ENCODE measurements around the gene POLD2.

POLD2 gene

DNA sequence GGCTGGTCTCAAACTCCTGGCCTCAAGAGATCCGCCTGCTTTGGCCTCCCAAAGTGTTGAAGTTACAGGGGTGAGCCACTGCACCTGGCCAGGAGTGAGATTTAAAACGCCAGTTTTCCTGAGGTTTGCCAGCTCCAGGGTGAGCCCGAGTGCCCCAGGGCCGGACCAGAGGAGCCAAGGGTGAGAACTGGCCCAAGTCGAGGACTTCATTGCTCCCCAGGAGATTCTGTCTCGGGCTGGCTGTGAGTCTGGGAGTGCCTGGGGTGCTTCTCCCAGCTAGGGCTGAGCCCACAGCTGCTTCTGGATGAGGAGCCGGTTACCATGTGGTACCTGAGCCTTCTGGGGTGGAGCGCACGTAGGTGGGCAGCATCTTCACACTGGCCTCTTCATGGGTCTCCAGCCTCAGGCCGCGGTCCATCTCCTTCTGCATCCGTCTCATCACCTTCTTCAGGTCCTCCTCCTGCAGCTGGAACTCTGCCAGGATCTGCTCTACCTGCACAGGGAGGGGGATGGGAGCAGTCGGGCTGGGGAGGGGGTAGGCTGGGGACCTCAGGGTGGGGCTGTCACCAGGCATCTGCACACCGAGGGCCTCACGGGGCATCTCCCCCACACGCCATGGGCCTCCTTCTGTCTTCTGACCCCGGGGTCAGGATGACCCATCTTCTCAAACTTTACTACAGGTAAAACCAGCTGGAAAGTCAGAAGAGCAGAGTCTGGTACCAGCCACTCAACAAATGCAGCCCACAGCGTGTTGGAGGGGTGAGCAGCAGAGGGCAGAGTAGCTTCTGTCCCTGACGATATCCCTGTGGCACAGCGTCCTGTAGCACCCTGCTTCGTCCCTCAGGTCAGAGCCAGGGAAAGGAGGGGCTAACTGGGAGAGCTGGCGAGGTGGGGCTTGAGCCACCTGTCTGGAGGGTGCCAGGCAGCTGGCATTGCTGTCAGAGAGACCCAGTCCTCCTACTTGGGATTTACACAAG lies 29.9 kb upstream of the POLD2 start:
- peak; percentile 20 for DNase-seq

DNA sequence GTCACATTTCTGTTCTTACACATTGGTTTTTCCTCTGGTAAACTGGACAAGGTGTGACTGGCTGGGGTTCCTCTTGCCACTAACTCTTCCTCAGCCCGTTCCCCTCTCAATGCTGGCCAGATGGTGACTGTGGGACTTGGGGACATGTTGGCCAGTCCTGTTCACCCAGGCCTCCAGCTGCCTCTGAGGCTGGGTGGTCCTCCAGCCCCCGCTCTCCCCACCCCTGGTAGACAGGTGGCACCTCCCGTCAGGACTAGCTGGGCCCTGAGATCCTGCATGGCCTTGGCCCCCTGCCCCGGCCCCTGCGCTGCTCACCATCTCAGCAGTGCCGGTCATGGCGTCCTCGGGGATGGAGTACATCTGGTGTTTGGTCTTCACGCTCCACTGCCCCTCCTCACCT lies 28.6 kb upstream of the POLD2 start:
- peak; percentile 39 for DNase-seq

DNA sequence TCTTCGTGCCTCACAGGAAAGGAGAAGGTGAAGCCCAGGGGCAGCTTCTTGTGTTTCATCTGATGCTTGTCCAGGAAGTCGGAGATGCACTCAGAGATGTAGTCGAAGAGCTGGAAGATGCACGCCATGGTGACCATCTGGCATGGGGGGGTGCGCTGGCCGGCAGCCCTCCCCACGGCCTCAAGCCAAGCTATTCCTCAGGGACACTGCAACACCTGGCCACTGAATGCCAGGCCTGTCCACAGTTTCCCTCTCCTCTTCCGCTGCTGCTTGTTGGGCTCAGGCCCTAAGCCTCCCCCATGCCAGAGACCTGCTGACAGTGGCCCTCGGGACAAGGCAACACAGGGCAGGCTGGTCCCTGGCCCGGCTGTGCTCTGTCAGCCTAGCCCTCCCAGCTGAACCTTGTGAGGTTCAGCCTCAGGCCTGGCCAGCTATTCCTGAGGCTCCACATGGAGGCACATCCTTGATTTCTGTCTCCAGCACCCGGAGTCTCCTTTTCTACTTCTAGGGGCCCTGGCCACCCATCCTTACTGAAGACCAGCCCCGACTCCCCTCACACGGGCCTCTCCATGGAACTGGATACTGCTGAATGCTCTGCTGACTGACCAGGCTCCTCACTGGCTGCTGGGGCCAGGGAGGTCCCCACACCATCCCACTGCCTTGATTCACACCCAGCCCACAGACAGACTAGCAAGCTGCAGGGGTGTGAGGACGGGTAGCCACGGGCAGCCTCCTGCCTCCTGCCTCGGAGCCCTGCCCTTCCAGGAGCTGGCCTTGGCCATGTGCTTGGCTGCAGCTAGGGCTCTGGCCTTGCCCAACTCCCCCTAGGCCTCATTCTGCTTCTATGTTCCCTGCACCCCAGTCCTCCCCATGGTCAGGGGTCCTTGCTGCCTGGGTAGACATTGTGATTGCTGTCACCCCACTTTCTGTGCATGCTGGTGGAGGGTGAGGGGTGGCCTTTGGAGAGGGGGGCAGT lies 27.9 kb upstream of the POLD2 start:
- peak; percentile 40 for DNase-seq

DNA sequence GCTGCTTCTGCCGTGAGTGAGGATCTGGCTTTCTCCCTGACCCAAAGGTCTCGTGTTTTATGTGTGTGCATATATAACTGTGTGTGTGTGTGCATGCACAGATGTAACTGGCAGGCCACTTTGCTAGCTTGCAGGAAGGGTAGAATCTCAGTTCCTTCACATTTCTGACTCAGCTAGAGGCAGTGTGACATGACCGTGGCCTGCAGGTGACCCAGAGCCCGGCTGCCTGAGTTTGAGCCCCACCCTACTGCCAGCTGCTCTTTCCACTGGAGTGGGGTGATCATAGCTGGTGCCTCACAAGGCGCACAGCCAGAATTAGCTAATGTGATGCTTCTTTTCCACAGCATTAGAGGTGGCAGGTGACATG lies 27.1 kb upstream of the POLD2 start:
- peak; percentile 40 for DNase-seq

DNA sequence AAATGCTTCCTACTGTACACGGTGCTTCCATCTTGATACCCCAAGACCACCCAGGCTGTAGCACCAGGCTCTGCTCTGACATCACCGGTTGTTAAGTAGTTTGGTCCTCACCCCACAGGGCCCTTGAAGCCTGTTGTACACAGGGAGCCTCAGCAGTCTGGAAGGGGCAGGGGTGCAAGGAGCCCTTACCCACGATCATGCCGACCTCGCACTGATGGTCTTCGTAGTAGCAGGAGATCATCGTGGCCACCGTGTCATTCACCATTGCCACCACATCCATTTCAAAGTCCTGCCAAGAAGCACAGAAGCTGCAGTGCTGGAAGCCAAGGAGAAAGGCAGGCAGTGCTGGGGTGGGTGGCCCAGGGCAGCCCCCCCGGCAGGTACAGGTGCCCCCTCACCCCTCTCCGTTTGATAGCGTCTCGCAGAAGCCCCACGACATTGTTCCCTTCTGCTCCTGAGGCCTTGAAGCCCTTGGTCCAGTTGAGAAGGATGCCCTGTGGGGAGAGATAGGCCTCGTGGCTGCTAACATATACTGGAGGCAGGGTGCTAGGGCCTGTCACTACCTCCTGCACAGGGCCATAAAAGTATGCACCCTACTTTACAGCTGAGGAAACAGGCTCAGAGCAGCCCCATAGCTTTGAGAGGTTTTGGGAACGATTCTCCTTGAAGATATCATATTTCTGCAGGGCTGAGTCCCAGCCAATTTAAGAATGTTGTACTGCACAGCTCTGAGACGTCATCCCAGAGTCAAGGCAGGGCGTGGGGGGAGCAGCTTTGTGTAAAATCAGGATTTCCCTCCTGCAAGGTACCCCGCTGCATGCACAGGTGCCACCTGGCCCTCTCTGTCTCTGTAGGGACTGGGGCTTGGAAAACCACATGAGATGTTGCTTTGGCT lies 26.5 kb upstream of the POLD2 start:
- peak; percentile 43 for DNase-seq

DNA sequence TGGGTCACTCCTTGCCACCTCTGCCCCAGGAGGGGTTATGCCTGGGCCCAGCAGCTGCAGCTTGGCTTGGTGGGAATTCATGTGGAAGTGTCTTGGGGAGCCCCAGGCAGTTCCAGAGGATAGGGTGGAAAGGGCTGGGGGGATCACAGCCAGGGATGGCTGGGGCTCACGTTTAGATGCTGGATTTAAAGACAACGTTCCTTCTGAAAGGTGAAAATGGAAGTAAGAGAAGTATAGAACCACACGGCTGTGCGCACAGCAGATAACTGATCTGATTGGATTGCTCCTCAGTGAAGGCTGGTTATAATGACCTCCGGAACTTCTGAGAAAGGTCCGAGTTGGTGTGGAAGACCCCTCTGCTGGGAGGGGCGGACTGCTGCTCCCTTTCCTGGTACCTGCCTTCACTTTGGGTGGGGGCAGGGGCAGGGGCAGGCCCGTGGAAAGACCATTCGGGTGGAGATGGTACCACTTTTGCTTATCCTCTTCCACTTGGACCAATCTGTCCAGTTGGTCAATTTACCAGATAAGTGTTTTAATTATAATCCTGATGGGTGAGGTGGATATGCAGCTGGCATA lies 25.7 kb upstream of the POLD2 start:
- no peak for DNase-seq

DNA sequence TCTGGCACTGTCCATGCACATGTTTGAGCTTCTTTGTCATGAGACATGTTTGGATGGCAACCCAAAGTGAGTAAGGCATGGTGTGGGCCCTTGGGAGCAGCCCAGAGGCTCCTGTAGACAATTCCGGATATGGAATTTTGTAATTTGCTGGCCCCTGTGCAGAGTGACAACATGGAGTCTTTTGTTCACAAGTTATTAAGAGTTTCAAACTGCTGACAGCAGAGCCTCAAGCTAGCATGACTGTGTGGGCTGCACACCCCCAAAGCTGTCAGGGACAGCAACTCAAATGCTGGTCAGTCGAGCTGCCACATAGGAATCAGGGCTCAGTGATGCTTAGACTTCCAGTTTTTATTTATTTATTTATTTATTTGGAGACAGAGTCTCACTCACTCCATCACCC lies 24.8 kb upstream of the POLD2 start:
- DNase-seq: no peak

DNA sequence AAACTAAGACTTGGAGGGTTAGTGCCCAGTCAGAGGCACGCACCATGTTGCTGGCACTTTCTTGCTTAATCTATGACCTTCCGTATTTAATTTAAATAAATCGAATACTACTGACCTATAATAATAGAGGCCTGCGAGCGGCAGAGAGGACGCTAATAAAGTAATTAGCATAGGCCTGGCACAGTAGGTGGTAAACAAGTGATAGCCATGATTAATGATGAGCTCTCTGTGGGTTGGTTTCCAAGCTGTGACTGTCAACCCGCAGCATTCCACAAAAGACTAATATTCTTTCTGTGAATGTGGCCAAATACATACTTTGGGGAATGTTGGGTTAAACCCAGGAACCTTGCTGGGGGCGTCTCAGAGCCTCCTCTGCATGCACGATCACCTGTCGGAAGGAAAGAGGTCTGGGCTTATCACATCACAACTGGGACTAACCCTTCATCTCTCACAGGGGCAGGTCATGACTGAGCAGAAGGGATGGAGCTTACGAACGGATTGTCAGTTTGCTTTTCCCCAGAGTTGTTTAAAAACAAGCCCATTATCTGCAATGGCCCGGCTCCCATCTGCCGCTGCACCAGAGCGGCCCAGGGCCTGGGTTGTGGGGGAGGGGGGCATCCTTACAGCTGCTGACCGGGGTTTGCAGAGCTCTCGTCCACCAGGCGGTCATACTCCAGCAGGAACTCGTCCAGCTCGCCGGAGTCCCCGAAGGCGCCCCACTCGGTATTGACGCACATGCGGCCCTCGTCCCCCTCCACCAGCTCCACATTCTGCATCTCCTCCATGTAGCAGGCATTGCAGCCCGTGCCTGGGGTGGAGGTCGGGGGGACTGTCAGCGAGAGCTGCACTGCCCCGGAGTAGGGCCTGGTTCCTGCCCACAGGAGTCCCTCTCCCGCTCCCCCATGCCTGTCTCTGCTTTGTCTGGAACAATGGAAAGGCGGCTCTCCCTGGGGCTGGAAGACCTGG lies 24.0 kb upstream of the POLD2 start:
- peak; percentile 47 for DNase-seq

DNA sequence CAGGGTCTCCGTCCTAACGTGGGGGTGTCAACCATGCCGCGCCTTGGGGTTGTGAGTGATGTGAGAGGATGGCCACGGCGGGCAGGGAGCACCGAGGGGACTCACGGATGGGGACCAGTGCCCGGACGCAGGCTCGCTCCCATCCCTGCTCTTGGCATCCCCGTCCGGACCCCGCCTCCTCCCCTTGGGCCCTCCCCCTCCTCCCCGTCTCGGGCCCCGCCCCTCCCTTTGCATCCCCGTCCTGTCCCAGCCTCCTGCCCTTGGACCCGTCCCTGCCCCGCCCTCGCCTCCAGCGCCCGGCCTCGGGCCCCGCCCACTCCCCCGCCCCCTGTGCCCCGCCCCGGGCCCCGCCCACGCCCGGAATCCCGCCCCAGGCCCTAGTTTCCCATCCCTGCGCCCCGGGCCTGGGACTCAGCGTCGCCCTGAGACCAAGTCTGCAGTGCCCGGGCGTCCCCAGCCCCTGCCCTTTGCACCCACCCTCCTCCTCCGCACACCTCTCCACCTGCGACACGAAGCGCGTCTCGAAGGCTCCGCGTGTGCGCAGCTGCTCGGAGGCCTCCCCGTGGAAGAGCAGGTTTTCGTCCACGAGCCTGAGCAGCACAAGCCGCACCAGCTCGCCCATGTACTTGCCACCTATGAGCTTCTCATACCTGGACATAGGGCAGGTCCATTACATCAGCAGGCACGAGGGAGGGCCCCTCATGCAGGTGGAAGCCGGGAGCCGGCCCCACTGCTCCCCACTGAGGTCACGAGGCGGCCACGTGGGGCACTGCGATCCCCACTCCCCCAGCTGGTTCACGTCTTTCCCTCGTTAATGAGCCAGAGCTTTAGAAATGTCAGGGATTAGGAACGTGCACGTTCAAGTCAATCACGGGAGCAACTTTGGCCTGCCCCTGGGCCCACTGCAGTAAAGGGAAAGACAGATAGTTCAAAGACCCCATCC lies 22.9 kb upstream of the POLD2 start:
- peak; percentile 76 for DNase-seq

DNA sequence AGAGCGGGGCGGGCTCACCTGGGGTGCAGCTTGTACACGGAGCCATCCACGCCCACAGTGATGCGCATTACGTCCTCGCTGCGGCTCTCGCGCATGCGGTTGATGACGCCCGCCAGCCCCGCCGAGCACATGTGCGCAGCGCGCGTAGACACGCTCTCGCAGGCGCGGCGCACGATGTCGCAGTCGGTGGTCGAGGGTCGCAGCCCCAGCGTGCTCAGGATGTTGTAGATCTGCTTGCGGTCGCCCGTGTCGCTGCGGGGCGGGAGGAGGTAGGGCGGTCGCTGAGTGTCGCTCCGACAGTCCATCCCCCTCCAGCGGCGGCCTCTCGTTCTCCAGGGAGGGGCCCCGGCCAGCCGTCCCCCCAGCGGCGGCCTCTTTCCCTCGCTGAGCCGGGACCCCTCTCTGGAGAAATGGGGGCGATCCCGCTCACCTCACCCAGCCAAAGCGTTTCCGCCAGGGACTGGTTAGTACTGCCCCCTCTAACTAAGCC lies 22.2 kb upstream of the POLD2 start:
- peak; percentile 77 for DNase-seq

DNA sequence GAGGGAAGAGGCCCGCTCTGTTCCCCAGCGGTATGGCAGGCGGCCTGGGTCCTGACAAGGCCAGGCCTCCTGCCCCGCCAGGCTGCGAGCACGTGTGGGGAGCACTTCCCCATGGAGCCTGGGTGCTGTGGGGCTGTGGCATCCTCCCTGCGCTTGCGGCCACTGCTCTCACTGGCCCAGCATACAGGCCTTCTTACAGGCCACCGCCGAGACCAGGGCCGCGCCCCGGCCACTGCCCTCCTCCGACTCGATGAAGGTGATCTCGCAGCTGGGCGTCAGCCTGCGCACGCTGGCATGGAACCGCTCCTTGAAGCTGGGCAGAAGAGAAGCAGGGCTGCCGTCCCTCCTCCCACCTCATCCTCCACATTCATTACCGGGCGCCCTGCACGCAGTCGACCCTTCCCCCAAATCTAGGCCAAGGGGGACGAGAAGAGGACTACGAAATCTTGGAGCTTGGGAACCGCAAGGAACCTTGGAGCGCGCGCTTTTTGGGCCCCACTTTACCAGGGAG lies 21.7 kb upstream of the POLD2 start:
- DNase-seq: no peak

DNA sequence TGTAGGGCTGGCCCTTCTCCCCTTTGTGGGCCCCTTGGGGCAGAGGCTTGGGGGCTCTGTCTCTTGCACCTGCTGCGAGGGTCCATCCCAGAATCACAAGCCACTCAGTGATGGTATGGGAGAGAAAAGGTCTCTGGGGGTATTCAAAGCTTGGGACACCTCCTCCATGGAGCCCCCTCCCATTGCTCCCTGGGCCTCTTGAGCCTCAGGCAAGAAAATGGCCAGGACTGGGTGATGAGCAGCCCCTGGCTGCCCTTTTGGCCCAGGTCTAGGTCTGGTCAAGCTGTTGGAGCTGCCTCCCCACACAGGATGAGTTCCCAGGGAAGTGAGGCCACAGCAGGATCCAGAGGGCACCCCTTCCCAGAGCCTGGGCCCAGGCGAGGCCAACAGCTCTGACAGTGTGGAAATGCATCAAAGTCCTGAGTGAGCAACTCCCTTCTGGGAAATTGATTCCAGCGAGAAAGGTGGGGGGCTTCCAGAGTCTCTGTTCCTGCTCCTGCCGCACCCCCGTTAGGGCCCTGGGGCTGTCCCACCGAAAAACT lies 21.1 kb upstream of the POLD2 start:
- DNase-seq: no peak

DNA sequence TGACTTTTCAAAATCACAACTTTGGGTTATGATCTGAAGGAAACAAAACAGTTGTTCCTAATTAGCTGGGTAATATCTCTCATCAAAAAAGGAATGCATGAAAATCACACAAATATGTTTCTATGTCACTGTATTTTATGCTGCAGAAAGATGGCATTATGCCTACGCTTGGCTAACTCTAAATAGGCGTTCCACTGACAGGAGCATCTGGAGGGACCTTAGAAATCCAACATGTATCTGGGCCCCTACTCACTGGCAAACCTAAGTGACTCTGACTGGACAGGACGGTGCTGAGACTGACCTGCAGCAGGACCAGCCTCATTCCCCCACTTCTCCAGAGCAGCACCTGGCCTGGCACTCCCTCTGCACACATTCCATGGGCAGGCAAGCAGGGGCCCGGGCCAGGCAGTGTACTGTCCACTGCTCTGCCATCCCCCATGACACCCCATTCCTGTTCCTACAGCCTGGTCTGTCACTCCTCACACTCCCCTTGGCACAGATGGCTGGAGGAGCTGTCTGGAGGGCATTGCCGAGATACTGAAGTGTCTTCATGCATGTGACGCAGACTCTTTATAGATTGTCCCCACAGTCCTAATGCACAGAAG lies 20.4 kb upstream of the POLD2 start:
- DNase-seq: no peak

DNA sequence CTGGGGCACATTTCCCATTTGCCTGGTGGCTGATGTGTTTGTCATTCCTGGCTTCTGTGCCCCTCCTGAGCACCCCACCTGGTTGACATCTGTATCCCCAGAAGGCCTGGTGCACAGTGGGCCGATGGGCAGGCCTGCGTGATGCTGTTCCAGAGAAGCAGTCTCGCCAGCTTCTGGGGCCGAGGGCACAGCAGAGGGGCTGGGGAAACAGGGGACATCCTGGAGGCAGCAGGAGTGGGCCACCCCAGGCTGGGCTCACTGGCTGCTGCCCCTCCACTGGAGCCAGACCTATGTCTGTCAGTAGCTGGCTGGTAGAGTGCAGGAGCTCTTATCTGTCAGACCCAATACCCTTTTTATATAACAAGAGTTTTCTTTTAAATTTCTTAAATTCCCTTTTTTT lies 18.7 kb upstream of the POLD2 start:
- DNase-seq: no peak

DNA sequence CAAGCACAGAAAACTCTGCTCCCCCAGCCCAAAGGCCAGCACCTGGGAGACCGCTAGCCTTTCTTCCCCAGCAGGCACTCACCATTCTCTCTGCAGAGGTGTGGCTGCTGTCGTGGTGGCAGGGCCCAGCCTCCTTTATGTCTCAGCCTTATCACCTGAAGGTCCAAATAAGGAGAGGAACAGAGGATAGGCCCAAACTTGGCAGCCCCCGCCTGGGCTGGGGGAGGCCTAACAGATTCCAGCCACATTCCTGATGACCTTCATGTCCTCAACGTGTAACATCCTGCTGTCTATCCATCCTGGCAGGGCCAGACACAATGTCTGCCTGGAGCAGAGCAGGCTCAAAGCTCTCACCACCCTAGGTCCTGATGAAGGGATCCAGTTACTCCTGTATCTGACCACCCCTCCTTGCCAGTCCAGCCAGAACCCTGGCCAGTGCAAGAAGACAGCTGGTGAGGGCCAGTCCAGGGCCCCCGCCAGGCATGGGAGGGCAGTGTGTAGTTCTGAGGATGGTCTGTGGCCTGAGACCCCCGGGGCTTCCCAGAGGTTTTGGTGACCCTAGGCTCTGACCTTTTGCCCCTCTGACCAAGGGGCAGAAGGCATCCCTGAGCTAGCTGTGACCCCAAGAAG lies 18.0 kb upstream of the POLD2 start, which contains the start of gene MYL7:
Gene MYL7 (minus strand): TSS at position 112 of the 630 bp plus-strand sequence. CDS start 27 bp downstream, at position 85.
- DNase-seq: no peak

DNA sequence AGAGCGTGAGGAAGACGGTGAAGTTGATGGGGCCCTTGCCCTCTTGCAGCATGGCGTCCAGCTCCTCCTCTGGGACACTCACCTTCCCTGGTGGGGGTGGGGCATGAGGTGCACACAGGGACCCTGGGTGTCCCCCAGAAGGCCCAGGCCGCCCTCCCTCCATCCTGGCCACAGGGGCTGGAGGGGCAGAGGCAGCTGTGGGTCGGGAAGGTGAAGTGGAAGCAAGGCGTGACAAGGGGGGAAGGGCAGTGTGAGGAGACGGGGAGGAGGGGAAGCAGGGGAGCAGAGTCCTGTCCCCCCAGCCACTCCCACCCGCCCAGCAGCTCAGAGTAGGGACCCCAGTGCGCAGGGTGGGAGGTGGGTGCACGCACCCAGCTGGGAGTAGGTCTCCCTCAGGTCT lies 17.0 kb upstream of the POLD2 start:
- DNase-seq: no peak

DNA sequence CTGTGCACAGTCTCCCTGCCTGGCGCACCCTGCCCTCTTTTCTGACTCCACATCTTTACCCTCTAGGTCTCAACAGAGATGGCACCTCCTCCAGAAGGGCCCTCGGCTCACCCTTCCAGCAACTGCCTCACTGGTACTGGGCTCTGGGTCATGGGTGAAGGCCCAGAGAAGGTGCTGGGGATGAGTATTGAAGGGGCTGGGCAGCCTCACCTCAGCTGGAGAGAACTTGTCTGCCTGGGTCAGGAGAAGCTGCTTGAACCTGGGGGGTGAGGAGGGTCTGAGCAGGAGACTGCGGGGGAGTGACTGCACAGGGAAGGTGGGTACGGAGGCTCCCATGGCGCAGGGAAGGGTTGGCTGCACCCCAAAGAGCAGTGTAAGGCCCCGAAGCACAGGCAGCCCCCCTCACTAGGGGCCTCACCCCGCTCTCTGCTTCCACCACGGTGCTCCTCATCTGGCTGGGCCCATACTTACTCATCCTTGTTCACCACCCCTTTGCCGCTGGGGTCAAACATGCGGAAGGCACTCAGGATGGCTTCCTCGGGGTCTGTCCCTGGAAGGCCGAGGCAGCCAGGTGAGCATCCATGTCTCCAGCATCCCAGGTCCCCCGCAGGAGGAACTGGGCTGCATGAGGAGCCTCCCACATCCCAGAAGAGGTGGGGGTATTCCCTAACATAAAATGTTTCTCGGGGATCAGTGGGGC lies 16.1 kb upstream of the POLD2 start:
- no peak for DNase-seq
